Activated T-cell treated with anti-CD3 and anti-CD28 coated beads, Interleukin-2, amount 50 U/mL, for 4 hours (primary cell): ENCODE data around the gene DNAL4. TPM values are rescaled to one million over a fixed set of nuclear protein-coding genes. Genes with fewer than 3 reads are reported as not detected.

ENCODE experiments used
- ATAC-seq, 2 donors: fragments of 200-7000 bp; cut with Tn5 transposase; one replicate each; pipeline ENCODE4 v1.10.0; 2021
- DNase-seq: peaks from one replicate; pipeline ENCODE4 v3.0.0-alpha.2; 2020
- H3K27me3 Mint-ChIP-seq: one replicate; pipeline ENCODE4 v1.8.0; 2021; ENCODE audit warnings: low read depth, mixed read lengths
- H3K36me3 Mint-ChIP-seq: one replicate; pipeline ENCODE4 v1.8.0; 2022; ENCODE audit warnings: mixed read lengths; ENCODE audit not compliant: insufficient read depth
- H3K4me1 Mint-ChIP-seq: one replicate; pipeline ENCODE4 v1.8.0; 2021; ENCODE audit warnings: low read depth, mixed read lengths
- H3K4me3 Mint-ChIP-seq: one replicate; pipeline ENCODE4 v1.8.0; 2021; ENCODE audit warnings: mild to moderate bottlenecking, moderate library complexity, mixed read lengths
- H3K9me3 Mint-ChIP-seq: one replicate; pipeline ENCODE4 v1.8.0; 2021; ENCODE audit warnings: mixed read lengths
- total RNA-seq, 3 donors: library from RNA; stranded (reverse); gene quantifications; one replicate each; pipeline ENCODE4 v1.2.1, GENCODE V29; 2021

DNAL4 gene
- total RNA-seq, 3 donors from 2014 or later, result 4.5 to 6.1 (median 5.1) TPM

GRCh38 chr22:38831166-38831945 is 37.4 kb upstream of the DNAL4 start:
- Mint-ChIP-seq H3K9me3 (no peaks in the 10 kb centered on the region), H3K36me3 (no peaks in the 10 kb centered on the region), H3K4me1 (no peaks in the 10 kb centered on the region), H3K4me3 (no peak overlapping the region), H3K27me3 (no peaks in the 10 kb centered on the region)
- no peak for DNase-seq
- ATAC-seq, result no peak

GRCh38 chr22:38830845-38831108 is 36.8 kb upstream of the DNAL4 start:
- H3K4me3 Mint-ChIP-seq, result no peak overlapping the region
- no peaks in the 10 kb centered on the region for H3K36me3 Mint-ChIP-seq
- DNase-seq (no peak), ATAC-seq (no peak)
- no peaks in the 10 kb centered on the region for H3K27me3 Mint-ChIP-seq
- no peaks in the 10 kb centered on the region for H3K4me1 Mint-ChIP-seq
- H3K9me3 Mint-ChIP-seq, result no peaks in the 10 kb centered on the region

- no peak overlapping the region for H3K4me3 Mint-ChIP-seq
- no peak for DNase-seq
These were observed 36.3 kb upstream of the DNAL4 start for GRCh38 chr22:38830026-38830844.

DNA sequence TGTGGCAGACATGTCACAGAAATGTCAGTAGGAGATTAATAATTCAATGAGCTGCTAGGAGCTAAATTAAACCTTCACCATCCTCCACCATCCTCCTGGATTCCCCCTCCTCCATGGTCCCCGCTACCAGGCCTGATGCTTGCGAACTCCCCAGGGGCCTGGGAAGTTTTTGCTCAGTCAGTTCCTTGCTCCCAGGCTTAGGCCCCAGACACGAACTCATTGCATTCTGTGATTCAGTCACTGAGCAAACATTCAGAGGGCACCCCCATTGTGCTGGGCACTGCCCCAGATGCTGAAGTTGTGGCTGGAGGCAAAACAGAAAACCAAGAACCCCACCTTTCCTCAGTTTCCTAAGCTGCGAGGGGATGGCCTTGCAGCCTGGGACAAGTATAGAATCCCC is 35.5 kb upstream of the DNAL4 start:
- ATAC-seq (no peak), DNase-seq (no peak)
- H3K27me3 Mint-ChIP-seq, result no peaks in the 10 kb centered on the region
- no peaks in the 10 kb centered on the region for H3K9me3 Mint-ChIP-seq
- H3K36me3 Mint-ChIP-seq, result no peaks in the 10 kb centered on the region
- no peak overlapping the region for H3K4me3 Mint-ChIP-seq
- H3K4me1 Mint-ChIP-seq, result no peaks in the 10 kb centered on the region

More at GRCh38 chr22:38830026-38830844, 36.3 kb upstream of the DNAL4 start:
- Mint-ChIP-seq H3K9me3 (no peaks in the 10 kb centered on the region), H3K27me3 (no peaks in the 10 kb centered on the region), H3K4me1 (no peaks in the 10 kb centered on the region), H3K36me3 (no peaks in the 10 kb centered on the region)
- no peak for ATAC-seq

GRCh38 chr22:38828616-38829205 is 34.8 kb upstream of the DNAL4 start:
- Mint-ChIP-seq H3K4me1 (no peaks in the 10 kb centered on the region), H3K36me3 (no peaks in the 10 kb centered on the region), H3K4me3 (no peak overlapping the region), H3K9me3 (no peaks in the 10 kb centered on the region), H3K27me3 (no peaks in the 10 kb centered on the region)
- DNase-seq, result no peak
- no peak for ATAC-seq

DNA sequence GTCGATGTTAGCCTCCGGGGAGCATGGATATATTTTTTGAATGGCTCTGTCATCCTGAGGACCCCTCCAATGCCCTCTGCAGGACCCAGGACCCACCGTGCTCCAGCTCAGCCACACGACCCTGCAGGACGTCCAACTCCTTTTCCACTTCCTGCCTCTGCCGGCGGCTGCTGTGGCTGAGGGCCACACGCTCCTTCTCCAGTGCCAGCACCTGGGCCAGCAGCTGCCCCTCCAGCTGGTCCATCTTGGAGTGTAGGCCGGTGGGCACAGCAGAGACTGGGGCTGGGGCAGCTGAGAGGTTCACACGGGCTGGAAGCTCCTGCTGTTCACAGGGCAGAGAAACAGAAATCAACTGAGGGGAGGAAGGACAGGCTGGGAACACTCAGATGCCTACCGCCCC is 34.2 kb upstream of the DNAL4 start:
- no peak for ATAC-seq
- Mint-ChIP-seq H3K27me3 (no peaks in the 10 kb centered on the region), H3K4me1 (no peaks in the 10 kb centered on the region), H3K36me3 (no peaks in the 10 kb centered on the region), H3K9me3 (no peaks in the 10 kb centered on the region), H3K4me3 (no peak overlapping the region)
- DNase-seq, result no peak

DNA sequence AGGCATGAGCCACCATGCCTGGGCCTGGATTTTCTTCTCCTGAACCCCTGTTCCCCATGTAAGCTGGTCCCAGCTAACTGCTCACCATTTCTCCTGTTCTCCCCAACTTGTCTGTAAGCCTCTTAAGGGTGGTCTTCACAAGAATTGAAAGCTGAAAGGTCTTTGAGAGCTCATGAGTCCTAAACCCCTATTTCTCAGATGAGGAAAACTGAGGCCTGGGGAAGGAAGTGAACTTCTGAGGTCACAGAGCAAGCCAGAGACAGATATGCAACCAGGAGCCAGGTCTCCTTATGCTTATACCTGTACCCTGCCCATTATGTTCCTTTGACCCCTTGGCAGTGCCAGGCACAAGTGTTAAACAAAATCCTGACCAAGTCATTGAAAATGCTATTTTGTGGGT is 33.6 kb upstream of the DNAL4 start:
- Mint-ChIP-seq H3K4me3 (no peak overlapping the region), H3K9me3 (no peaks in the 10 kb centered on the region), H3K36me3 (no peaks in the 10 kb centered on the region), H3K27me3 (no peaks in the 10 kb centered on the region), H3K4me1 (no peaks in the 10 kb centered on the region)
- no peak for ATAC-seq
- no peak for DNase-seq

DNA sequence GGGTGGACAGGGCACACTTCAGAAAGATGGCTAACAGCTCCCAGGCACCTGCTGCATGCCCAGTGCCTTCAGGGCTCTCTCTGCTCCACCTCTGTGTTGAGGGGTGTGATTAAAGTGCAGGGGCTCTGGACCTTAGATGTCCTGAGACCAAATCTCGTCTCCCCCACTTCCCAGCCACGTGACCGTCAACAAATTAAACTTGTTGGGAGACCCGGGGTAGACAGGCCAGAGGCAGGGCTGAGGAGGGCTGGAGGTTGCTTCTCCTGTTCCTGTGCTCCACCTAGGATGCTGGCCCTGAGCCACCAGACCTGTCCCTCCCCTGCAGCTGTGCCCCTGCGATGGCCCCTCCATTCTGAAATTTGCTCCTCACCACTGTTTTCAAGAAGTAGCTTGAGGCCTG is 32.9 kb upstream of the DNAL4 start:
- Mint-ChIP-seq H3K4me1 (no peaks in the 10 kb centered on the region), H3K36me3 (no peaks in the 10 kb centered on the region), H3K4me3 (no peak overlapping the region), H3K27me3 (no peaks in the 10 kb centered on the region), H3K9me3 (no peaks in the 10 kb centered on the region)
- no peak for DNase-seq
- no peak for ATAC-seq

GRCh38 chr22:38826386-38826785 is 32.4 kb upstream of the DNAL4 start:
- no peak for DNase-seq
- no peak for ATAC-seq
- no peaks in the 10 kb centered on the region for H3K36me3 Mint-ChIP-seq
- H3K4me1 Mint-ChIP-seq, result no peaks in the 10 kb centered on the region
- H3K9me3 Mint-ChIP-seq, result no peaks in the 10 kb centered on the region
- H3K27me3 Mint-ChIP-seq, result no peaks in the 10 kb centered on the region
- no peak overlapping the region for H3K4me3 Mint-ChIP-seq

- Mint-ChIP-seq H3K9me3 (no peaks in the 10 kb centered on the region), H3K36me3 (no peaks in the 10 kb centered on the region)
These were observed 30.6 kb upstream of the DNAL4 start for GRCh38 chr22:38824585-38824984.

GRCh38 chr22:38823637-38824036 is 29.7 kb upstream of the DNAL4 start:
- no peaks in the 10 kb centered on the region for H3K36me3 Mint-ChIP-seq
- H3K4me3 Mint-ChIP-seq, result no peak overlapping the region
- DNase-seq, result no peak
- no peak for ATAC-seq
- H3K9me3 Mint-ChIP-seq, result no peaks in the 10 kb centered on the region
- no peaks in the 10 kb centered on the region for H3K4me1 Mint-ChIP-seq
- H3K27me3 Mint-ChIP-seq, result no peaks in the 10 kb centered on the region

More at GRCh38 chr22:38824585-38824984, 30.6 kb upstream of the DNAL4 start:
- no peaks in the 10 kb centered on the region for H3K4me1 Mint-ChIP-seq
- ATAC-seq, result peak; percentile 43 to 61
- no peak for DNase-seq
- H3K27me3 Mint-ChIP-seq, result no peaks in the 10 kb centered on the region
- no peak overlapping the region for H3K4me3 Mint-ChIP-seq

- H3K4me3 Mint-ChIP-seq, result no peak overlapping the region
- no peaks in the 10 kb centered on the region for H3K36me3 Mint-ChIP-seq
- no peaks in the 10 kb centered on the region for H3K4me1 Mint-ChIP-seq
- no peaks in the 10 kb centered on the region for H3K9me3 Mint-ChIP-seq
- H3K27me3 Mint-ChIP-seq, result no peaks in the 10 kb centered on the region
- no peak for DNase-seq
- no peak for ATAC-seq
These were observed 29.1 kb upstream of the DNAL4 start for GRCh38 chr22:38823076-38823475.

DNA sequence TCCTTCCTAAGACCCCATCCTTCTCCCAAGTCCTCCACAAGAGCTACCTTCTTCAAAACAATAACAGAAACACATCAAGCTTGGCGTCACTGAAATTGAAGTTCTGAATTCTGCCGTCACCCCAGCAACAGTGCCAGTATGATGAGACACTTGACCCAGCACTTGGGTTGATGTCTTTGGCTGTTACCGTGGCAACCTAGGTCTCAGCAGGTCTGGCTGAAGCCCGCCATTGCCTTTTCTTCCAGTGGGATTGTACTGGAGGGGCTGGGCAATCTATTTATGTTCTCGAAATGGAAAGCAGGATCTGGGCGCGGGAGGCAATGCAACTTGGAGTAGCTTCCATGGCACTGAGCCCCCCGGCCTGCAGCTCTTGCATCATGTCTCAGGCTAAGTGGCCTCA is 26.1 kb upstream of the DNAL4 start:
- H3K36me3 Mint-ChIP-seq, result no peaks in the 10 kb centered on the region
- H3K4me3 Mint-ChIP-seq, result no peak overlapping the region
- ATAC-seq, result no peak
- H3K9me3 Mint-ChIP-seq, result no peaks in the 10 kb centered on the region
- no peak for DNase-seq
- no peaks in the 10 kb centered on the region for H3K4me1 Mint-ChIP-seq
- H3K27me3 Mint-ChIP-seq, result peaks cover 2% of the 10 kb centered on the region

- DNase-seq, result no peak
- Mint-ChIP-seq H3K27me3 (peaks cover 2% of the 10 kb centered on the region), H3K4me1 (no peaks in the 10 kb centered on the region), H3K9me3 (no peaks in the 10 kb centered on the region), H3K4me3 (no peak overlapping the region), H3K36me3 (no peaks in the 10 kb centered on the region)
- ATAC-seq, result no peak
These were observed 25.5 kb upstream of the DNAL4 start for GRCh38 chr22:38819387-38819940.
